GM13977 (cell line): ENCODE measurements around the gene MSANTD1.

Source experiments
- DNase-seq: peaks from one replicate; pipeline ENCODE4 v3.0.0; 2012; ENCODE audit warnings: low spot score
- in situ Hi-C: fragments of 300-500 bp; cut with MboI; formaldehyde crosslinking; loops from one replicate; pipeline ENCODE4 v1.12.0; 2022; ENCODE audit warnings: low sequenced_read_pairs, low pct_unique_long_range_greater_than_20kb, mixed read lengths, inconsistent platforms; ENCODE audit not compliant: unreplicated experiment
- TF ChIP-seq, protein P1 (sequence below): IDR thresholded peaks from 2 replicates; pipeline ENCODE4 v1.5.1; 2012; ENCODE audit warnings: mild to moderate bottlenecking, control low read depth; ENCODE audit not compliant: insufficient read depth; ENCODE audit errors: extremely low read depth, missing control alignments

The MSANTD1 gene

GRCh38 chr4:3305610-3306371, 56.8 kb downstream of the MSANTD1 start:
- no peak for DNase-seq
- in situ Hi-C loops: no loop called here
- TF ChIP-seq, protein P1, sequence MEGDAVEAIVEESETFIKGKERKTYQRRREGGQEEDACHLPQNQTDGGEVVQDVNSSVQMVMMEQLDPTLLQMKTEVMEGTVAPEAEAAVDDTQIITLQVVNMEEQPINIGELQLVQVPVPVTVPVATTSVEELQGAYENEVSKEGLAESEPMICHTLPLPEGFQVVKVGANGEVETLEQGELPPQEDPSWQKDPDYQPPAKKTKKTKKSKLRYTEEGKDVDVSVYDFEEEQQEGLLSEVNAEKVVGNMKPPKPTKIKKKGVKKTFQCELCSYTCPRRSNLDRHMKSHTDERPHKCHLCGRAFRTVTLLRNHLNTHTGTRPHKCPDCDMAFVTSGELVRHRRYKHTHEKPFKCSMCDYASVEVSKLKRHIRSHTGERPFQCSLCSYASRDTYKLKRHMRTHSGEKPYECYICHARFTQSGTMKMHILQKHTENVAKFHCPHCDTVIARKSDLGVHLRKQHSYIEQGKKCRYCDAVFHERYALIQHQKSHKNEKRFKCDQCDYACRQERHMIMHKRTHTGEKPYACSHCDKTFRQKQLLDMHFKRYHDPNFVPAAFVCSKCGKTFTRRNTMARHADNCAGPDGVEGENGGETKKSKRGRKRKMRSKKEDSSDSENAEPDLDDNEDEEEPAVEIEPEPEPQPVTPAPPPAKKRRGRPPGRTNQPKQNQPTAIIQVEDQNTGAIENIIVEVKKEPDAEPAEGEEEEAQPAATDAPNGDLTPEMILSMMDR: no peak
